Colon (tissue), 2 donors: ENCODE measurements around the gene XIRP2.

Experiments
- FAIRE-seq: peaks from 2 replicates; lab custom pipeline; 2012; peaks lifted over from hg19 to GRCh38; lab: Jason Lieb, UNC
- donor health status: control.
- donor health status: control.

The XIRP2 gene

GRCh38 chr2:167136879-167137596, 248.8 kb downstream of the XIRP2 start:
- no peak for FAIRE-seq

GRCh38 chr2:167140330-167140729, 252.1 kb downstream of the XIRP2 start:
- FAIRE-seq, result no peak

DNA sequence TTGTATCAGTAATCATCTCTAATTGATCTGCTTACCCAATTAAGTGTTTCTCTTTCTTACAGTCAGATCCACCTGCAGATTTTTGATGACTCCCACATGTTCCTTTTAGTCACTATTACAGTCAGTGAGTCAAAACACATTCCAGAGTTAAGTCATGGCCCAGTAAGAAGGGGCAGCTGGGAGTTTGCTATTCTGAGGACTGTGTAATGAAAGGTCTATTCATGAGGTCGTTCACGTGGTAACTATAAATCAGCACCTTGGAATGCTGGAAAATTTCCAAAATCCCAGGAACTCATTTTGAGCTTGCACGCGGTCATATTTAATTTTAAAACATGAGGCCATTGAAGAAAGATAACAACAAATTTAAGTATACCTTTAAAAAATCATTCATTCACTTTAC, 252.5 kb downstream of the XIRP2 start:
- no peak for FAIRE-seq

DNA sequence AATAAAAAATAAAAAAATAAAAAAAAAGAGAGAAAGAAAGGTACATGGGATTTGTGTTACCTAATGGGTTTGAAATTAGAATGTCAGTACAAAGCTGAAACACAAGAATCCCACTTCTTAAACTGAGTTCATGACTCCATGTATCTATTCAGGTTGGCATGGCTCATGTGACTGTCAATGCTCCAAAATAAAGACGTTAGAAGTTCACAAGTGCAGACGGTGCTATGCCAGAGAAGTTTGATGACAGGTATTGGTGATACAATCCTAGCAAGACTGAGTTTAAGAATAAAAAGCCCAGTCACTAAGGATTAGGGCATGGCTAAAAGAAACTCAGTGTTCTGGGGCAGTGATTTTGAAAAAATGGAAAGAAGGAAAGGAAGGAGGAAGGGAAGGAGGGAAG, 254.3 kb downstream of the XIRP2 start:
- FAIRE-seq, result no peak

- FAIRE-seq, result no peak
These were observed 256.1 kb downstream of the XIRP2 start for GRCh38 chr2:167144179-167144898.

- no peak for FAIRE-seq
These were observed 259.1 kb downstream of the XIRP2 start for GRCh38 chr2:167147271-167147941.

DNA sequence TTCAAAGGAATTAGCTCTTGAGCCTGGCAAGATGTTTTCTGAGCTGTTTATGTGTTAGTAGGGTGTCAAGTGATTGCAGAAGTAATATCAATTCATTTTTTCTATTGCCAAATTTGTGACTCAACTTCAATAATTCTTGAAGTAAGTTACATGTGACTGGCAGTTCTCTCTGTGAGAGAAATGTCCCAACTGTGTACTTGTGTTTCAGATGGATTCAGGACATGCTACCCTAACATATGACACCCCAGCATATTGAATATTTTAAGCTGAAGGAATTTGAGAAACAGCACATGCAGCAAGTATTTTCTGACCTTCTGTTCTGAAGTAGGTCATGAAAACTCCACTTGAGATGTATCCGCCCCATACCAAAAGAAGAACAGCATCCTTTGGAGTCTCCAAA, 263.6 kb downstream of the XIRP2 start:
- no peak for FAIRE-seq

- no peak for FAIRE-seq
These were observed 269.2 kb downstream of the XIRP2 start for GRCh38 chr2:167157523-167157922.

DNA sequence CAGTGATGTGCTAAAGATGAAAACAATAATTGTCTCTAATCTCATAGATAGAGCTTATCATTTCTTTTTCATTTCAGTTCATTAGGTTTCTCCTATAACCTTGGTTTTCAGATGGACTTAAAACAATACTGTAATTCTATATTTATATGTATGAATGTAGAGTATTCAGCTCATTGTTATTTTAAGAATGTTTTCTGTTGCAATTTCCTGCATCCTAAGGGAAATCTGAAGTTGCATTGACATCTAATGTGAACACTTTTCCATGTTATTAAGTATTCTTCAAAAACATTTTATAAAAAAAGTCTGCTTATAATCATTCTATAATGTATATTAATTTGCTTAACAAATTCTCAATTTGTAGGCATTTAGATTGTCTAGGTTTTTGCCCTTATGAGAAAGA, 288.9 kb downstream of the XIRP2 start:
- no peak for FAIRE-seq

DNA sequence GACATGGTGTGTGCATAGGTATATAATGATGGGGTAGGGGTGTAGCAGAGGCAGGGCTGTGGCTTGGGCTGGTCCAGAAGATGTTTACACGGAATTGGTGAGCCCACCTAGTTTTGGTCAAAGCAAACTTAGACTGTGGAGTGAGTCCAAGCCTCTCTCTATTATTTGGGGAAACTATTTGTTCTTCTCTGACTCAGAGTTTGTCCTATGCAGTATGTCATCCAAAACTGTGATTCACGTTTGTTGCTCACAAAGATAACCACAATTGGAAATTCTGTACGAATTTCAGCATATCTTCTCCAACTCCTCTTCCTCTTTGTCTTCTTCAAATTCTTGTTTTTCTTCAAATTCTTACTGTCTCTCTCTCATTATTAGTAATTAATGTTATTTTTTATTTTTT, 292.9 kb downstream of the XIRP2 start:
- no peak for FAIRE-seq

DNA sequence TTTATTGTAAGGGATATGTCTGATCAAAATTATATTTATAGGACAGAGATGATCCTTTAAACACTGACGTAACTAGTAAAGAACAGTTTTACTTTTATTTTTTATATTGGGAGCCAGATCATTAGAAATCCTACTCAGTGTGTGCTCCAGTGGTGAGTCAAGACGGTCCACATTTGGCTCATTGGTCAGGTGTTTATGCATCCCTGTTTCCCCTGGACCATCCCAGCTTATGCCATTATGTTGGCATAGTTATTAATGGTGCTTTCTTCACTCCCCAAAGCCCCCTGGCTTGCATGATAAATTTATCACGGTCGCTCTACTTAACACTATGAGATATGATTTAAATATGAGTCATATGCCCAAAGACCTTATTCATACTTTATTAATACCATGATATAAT, 293.4 kb downstream of the XIRP2 start:
- no peak for FAIRE-seq

DNA sequence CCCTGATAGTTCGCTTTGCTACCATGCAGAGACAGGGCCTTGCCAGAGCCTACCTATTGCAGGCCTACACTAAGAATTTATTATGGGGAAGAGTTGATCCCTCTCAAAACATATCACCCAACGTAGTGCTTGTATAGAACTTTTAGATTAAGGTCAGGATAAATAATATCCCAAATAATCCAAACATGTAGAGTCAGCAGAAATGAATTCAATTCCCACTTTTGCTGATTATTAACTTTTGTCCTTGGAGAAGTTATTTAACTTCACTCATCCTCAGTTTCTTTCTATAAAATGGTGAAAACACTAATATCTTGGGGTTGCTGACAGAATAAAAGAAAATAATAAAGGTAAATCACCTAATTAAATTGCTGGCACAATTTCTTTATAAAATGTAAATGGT, 294.1 kb downstream of the XIRP2 start:
- no peak for FAIRE-seq

DNA sequence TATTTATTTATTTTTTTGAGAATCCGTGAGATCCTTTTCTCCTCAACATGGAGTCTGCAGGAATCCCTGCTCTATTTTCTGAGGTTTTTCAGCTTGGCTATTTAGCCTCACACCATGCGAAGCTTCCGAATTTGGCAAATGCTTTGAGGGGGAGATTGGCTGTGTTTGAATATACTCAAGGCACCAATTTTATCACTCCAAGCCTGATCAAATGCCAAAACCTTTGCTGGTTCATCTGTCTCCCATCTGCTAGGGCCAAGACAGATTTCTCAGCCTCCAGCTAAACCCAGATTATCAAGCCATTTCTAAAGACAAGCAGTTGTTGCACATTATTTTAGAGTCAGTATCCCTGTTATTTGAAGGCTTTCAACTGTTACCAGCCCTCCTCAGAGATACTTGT, 295.7 kb downstream of the XIRP2 start:
- no peak for FAIRE-seq

DNA sequence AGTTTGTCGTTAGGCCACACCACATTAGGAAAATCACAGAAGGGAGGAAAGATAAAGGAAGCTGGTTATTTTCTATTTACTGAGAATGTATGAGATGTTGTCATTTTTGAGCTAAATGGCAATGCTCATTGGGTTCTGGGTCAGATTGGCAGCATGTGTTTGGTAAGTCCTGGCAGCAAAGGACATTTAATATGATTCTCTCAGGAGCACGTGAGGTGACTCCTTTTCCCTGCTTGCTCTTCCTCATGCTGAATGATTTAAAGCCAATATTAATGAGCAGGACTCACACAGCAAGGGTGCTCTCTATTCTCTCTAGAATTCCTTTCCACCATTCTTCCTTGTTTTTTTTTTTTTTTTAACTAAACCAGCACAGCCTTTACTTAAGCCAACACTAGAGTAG, 298.2 kb downstream of the XIRP2 start:
- no peak for FAIRE-seq

DNA sequence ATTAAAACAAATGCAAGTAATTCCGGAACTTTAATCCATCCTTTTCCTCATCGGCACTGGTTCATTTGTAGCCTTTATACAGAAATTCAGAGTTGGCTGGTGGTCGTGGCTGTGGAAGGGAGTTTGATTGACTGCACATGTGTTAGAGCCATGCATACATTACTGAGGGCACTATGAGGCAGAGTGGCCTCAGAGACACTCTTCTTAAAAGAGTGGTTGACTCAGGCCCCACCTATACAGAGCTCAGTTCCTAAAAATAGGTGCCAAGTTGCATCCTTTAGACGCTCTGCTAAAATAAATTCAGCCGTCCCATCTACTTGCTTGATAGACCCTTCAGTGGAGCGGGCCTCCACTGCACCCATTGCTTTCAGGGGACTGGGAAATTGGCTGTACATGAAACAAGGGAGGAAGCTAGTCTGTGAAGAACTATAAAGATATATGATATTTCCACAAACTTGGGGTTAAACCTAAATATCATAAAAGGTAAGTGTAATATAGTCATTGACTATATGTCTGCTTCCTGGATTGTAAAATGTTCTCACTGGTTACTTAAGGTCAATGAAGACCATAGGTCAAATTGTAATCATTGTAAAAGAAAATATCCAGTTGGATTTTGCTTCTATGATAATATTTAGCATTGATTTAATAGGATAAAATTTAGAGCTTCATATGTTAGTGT, 298.9 kb downstream of the XIRP2 start:
- FAIRE-seq, result no peak

DNA sequence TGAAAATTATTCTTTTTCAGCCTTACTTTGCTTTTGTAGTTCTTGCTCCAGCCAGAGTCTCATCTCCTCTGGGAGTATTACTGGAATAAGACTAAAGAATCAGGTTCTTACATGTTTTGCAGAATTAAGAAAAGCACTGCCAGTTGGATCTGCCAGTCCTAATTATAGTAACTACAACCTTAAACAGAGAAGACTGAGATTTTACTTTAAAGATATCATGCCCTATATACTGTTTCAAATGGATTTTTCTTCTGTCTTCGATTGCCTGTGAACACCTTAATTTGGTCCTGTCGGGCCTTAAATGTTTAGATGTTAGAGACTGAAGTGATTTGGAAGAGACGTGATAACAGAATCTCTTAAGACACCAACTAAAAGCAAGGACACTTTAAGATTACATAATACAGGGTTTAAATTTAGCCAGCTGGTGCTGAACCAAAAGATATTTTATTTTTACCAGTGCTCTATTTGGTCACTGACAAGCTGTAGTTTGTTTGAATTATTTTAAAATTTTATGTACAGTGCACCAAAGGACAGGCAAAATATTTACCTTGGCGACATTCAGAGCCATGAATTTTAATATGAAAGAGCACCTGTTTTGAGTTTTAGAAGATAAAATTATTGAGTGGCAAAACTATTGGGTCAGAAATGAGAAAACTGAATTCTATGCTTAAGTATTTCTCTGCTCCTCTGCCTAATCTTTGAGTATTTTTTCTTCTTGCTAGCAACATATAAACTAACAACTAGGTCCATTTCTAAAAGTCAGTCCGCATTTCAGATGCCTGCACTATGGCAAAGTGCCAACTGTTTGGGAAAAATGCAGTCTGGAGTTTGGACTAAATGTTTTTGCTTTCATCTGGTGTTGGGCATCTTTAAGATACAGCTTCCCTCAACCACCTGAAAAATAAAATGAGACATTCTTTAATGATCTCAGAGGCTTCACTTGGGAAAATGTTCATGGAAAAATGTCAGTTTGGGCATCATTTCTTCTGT, 300.0 kb downstream of the XIRP2 start:
- FAIRE-seq, result no peak

DNA sequence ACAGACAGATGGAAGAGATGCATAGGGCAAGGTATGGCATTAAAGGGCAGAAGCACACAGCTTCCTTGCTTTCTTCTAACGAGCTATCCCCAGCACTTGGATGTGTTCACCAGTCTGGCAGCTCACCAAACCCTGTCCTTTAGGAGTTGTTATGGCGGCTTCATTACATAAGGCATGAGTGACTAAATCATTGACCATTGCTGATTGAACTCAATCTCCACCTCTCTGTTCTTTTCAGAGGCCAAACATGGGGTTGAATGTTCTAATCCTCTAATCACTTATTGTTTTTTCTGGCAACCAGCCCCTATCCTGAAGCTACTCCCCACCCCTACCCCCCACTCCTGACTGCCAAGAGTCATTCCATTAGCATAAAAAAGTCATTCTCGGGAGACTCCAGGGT, 301.8 kb downstream of the XIRP2 start:
- no peak for FAIRE-seq

DNA sequence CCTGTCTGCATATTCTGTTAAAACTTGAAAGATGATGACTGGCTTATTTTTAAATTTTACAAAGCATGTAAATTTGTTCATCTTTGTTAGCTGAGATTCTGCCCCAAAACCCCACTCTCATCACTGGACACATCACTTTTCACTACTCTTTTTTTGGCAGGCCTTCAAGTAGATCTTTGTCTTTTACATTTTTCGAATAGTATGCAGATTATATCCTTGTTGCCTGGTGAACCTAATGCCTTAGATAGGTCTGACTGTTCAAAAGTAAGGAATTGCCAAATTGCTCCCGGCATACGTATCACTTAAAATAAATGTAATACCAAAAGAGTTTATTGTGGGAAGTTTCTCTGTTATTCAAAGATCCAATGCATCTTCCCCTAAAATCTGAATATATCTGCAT, 303.3 kb downstream of the XIRP2 start:
- no peak for FAIRE-seq

DNA sequence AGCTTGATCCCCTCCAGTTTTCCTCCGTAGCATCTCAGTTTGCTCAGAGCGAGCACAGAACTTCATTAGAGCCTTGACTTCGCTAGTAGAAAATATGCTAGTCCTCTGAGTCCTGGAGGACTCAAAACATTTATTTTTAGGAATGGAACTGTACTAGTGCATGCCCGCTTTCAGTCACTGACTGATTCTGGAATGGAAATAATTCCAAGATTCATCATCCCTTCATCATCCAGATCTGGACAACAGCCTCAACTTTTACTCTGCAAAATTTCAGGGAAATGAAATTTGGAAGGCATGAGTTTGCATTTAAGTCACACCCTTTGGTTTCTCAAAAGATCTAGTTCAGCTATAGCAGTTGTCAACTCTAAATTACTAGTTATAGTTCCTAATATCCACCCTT, 304.6 kb downstream of the XIRP2 start:
- FAIRE-seq, result no peak

GRCh38 chr2:167196461-167197252, 308.4 kb downstream of the XIRP2 start:
- no peak for FAIRE-seq

DNA sequence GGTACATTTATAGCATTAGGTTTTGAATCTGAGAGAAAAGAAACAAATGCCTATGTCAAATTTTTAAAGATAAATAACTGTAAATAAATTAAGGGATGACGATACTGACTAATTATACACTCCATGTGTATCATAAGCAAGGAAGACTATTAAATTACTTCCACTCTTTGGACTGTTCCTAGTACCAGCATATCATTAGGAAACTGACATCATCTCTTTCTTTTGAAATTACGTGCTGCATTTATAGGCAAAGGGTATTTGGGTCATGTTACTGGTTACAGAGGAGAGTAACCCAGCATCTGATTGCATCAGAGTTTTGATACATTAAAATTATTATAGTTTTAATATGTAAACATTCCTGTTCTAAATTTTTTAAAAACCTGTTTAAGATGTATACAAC, 309.7 kb downstream of the XIRP2 start:
- no peak for FAIRE-seq
